NT2/D1 (cell line): ENCODE measurements around the gene MYH15.

Source experiments
- YY1 ChIP-seq: IDR thresholded peaks from 2 replicates; pipeline ENCODE4 v1.6.1; 2011; ENCODE audit not compliant: insufficient read length, insufficient read depth
- ZNF274 ChIP-seq: IDR thresholded peaks from 2 replicates; pipeline ENCODE4 v1.6.1; 2011; ENCODE audit warnings: mild to moderate bottlenecking, low read depth, low read length

DNA sequence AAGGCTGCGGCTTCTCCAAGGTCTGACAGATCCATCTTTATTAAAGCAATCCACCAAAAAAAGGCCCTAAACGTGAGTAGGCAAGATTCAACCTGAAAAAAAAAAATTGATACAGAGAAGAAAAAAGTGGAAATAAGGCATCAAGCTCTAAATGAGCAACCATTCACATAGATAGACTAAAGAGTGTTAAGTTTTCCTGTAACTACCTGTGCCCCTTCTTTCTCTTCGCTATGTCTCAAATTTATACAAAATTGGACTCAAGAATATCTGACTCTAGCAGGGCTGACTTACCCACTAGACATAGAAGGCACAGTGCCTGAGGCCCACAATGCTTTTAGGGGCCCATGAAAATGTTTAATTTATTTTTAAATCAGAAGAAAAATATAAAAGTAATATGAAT lies at the start of gene MYH15:
- no peak for TF ChIP-seq ZNF274
- TF ChIP-seq YY1: no peak
